ENCODE measurements around the gene TUBA8.
"Not testable (repeated sequence)": the region's sequence is repeated elsewhere in the genome, so short reads cannot be mapped to it uniquely, and the experiment has no call there.

Gene TUBA8

DNA sequence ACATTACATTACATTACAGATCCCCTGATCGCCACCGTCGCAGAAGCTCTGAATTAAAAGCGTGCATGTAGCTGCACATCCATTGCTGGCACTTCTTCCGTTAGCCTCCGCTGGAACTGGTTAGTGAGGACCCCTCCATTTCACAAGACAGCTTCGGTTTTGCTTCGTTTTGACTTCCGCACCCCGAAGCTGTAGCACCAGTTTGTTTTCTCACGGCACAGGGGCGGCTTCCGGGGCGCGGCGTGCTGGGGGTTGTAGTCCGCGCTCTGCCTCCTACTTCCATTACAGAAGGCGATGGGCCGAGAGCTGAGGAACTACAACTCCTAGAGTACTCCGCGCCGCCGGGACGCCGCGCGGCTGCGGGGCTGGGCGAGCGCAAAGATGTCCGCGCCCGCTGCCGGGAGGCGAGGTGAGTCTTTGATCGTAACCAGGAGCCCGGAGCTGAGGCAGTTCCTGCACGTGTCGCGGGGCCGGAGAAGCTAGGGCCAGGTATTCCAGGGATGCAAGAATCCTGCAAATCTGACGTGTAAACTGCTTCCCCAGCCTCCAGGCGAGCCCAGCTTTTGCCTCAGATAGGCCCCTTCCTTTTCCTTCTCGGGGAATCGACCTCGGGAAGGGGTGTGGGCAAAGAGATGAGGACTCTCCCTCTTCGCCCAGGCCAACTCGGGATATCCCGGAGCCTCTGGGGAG, 32.8 kb upstream of the TUBA8 start, which contains the start of gene PEX26:
TSS of gene PEX26 (plus strand) at position 352 of the 690 bp plus-strand sequence. CDS start 387 bp downstream, outside the sequence.
- peak; percentile 95 for DNase-seq

DNA sequence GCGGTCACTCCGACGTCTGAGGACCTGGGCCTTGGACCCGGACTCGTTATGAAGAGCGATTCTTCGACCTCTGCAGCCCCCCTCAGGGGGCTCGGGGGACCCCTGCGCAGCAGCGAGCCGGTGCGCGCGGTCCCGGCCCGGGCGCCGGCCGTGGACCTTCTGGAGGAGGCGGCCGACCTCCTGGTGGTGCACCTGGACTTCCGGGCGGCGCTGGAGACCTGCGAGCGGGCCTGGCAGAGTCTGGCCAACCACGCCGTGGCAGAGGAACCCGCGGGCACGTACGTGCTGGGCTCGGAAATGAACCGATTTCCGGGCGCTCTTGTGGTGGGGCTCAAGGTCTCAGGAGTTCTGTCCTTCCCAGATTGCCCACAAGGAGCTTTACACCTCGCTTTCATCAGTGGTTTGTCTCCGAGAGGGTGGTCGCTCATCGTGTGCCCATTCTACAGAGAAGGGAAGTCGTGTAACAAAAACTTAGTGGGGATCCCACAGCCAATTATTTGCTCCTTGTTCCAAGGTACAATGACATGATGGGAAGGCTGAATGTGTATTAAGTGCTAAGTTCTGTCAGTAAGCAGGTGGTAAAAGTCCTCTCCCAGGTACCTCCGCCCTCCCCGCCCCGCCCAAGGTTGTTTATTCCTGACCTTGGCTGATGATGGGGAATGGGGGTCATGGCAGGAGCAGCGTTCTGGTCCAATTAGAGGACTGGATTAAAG, 32.1 kb upstream of the TUBA8 start:
- peak; percentile 41 for DNase-seq

DNA sequence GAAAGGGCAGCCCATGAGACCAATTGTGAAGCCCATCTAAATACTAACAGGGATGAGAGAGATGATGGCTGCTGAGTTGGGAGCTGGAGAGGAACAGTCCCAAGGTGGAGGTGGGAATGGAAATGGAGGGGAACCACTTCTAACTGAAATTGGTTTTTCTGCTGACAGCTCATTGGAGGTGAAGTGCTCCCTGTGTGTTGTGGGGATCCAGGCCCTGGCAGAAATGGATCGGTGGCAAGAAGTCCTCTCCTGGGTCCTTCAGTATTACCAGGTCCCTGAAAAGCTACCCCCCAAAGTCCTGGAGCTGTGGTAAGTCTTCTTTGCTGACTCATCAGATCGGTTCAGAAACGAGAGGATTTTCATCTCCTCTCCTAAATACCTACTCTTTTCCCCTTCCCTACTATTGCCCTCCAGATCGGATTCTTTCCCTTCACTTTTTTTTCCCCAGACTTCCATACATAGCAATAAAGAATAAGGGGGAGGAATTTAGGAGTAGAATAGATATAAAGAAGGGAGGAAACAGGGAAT, 30.8 kb upstream of the TUBA8 start:
- no peak for DNase-seq

DNA sequence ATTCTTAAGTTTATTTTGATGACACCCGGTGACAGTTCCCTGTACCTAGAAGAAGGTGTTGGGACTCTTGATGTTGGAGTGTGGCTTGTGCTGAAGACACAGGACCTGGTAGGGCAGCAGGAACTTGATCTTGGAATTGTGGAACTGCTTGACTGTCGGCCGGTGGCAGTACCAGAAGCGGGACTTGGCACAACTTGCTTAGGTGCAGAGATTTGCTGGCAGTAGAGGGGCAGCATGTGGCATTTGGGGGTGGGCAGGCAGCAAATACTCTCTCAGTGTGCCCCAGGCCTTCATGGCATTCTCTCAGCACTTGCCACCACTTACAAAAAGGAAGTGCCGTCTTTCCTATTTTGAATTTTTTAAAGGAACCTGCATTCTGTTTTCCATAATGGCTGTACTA, 29.2 kb upstream of the TUBA8 start:
- DNase-seq, result no peak

DNA sequence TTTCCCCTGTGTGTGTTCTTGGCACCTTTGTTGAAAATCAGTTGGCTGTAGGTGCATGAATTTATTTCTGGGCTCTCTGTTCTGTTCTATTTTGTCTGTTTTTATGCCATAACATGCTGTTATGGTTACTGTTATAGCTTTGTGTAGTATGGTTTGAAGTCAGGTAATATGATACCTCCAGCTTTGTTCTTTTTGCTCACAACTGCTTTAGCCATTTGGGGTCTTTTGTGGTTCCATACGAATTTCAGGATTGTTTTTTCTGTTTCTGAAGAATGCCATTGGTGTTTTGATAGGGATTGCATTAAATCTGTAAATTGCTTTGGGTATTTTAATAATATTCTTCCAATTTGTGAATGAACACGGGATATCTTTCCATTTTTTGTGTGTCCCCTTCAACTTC, 28.1 kb upstream of the TUBA8 start:
- DNase-seq, result no peak

DNA sequence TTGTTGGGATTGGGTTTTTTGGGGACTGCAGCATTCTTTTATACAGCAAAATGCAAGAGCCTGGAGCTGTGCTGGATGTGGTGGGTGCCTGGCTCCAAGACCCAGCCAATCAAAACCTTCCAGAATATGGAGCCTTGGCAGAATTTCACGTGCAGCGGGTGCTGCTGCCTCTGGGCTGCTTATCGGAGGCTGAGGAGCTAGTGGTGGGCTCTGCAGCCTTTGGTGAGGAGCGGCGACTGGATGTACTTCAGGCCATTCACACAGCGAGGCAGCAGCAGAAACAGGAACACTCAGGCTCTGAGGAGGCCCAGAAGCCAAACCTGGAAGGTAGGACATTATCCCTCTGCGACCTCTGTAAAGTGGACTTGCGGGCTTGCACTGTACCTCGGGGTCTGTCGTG, 27.2 kb upstream of the TUBA8 start:
- no peak for DNase-seq

DNA sequence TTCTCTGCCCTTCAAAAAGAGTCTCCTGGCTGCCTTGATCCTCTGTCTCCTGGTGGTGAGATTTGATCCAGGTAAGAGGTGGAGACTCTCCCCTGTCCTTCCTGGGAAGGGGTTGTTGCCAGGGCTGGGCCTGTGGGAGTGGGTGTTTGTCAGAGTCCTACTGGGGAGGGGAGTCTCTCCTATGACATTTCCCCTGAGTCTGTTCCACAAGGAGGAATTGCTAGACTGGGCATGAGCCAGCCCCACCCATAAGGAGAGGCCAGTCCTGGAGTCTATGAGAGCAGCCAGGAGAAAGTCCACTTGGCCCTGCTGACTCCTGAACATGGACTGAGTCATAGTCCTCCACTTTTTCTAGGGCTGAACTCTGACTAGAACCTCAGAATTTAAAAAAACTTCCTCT, 25.4 kb upstream of the TUBA8 start:
- DNase-seq, result no peak

DNA sequence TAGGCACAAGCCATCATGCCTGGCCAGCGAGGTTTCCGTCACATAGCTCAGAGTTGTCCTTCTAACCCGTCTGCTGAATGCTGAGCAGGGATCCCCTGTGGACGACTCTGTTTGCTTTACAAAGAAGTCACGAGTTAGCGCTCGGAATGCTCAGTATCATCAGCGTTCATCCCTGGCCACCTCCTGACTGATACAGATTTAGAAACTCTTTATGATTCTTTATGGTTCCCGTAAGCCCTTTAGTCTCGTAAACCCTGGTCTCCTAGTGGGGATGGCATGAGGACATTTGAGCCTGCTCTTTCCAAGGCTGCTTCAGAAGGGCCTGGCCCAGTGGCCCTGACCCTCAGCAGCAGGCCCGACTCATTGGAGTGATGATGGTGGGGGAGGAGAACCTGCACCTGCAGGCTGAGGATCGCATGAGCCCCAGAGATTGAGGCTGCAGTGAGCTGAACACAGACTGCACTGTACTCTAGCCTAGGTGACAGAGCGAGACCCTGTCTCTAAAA, 23.2 kb upstream of the TUBA8 start:
- DNase-seq, result no peak

DNA sequence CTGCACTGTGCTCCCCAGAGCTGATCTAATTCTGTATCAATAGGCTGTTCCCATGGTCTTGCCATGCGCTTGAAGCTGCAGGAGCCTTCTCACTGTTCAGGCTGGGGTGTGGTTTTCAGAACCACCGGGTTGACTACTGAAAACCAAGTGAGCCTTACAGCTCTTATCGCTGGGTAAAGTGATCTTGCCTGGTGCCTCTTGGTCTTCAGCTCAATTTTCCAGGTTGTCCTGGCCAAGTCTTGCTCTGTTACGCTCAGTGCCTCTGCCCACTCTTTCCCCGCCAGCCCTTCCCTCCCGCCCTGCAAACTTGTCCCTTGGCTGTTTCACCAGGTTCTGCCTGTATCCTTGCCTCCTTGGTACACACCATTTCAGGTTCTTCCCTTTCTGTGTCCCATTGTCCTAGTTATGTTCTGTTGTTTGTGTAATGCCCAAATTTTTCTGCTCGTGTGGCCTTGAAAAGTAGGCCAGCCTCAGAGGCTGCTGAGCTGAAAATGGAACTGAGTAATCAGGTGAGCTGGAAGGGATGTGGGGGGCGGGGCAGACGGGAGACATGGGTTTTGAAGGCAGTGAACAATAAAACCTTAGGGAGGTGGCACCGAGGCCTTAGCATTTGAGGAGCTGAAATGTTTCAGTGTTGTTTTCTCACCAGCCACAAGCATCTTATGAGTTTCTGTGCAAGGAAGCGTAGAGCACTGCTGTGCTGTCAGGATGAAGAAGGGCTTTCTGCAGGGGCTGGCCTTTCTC, 21.6 kb upstream of the TUBA8 start:
- DNase-seq, result no peak

DNA sequence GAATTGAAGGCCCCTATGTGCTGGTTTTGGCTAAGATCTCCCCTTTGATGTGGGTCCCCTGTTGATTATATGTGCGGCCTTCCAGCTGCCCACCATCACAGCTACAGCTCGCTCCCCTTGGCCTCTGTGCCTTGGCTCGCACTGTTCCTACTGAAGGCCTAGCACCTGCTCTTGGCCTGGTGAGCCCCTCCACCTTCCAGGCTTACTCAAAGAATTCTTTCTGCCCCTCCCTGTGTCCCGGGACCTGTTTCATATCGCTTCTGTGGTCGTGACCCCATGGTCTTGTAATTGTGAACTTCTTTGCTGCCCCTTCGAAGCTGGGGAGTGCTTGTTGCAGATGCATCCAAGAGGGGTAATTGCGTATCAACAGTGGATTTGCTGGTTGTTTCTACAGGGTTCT, 20.3 kb upstream of the TUBA8 start:
- DNase-seq, result no peak

DNA sequence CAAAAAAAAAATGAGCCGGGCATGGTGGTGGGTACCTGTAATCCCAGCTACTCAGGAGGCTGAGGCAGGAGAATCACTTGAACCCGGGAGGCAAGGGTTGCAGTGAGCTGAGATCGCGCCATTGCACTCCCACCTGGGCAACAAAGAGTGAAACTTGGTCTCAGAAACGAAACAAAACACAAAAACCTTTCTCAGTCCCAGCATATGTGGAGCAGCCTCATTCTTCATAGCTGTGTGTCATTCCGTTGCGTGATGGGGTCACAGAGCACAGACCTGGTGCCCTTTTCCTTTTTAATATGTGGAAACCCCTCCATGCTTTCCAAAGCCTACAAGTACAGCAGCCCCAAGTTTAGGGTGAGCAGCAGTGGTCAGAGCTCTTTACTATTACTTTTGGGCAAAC, 19.1 kb upstream of the TUBA8 start:
- no peak for DNase-seq

DNA sequence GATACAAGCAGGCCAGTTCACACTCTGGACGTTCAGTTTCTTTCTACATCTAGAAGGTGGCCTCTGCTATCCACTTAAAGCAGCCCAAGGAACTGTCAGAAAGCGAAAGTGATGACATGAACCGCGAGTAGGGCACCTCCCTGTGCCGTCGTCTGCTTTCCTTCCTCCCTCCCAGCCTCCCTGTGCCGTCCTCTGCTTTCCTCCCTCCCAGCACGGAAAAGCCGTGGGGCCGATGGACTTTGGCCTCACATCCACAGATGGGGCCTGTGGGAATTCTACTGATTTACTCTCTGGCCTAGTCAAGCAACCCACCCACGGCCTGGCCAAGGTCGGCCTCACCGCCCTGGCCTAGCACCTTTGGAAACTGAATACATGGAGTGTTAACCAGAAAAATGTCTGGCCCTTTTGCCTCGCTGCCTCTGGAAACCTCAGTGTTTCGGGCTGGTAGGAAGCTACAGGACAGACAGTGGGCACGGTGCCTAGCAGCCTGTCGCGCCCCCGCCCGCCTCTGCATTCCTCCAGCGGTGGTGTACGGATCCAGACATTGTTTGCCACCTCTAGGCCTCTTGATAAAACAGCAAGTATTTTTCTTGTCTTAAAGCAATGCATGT, 18.6 kb upstream of the TUBA8 start:
- no peak for DNase-seq

DNA sequence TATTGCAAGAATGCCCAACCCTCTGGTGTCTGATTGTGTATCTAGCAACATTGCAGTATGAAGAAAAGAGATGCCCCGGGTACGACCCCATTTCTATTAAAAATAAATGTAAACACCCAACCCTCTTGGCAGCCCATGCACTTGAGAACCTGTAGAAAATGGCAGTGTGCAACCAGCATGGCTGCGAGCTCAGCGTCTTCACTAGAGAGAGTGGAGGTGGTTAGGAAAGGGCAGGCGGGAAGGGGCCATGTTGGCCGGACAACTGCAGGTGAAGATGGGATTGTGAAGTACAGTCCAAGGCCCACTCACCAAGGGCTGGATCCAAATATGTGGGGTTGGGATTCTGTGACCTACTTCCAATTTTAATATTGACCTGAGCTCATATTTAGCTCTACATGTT, 16.9 kb upstream of the TUBA8 start:
- DNase-seq, result no peak

DNA sequence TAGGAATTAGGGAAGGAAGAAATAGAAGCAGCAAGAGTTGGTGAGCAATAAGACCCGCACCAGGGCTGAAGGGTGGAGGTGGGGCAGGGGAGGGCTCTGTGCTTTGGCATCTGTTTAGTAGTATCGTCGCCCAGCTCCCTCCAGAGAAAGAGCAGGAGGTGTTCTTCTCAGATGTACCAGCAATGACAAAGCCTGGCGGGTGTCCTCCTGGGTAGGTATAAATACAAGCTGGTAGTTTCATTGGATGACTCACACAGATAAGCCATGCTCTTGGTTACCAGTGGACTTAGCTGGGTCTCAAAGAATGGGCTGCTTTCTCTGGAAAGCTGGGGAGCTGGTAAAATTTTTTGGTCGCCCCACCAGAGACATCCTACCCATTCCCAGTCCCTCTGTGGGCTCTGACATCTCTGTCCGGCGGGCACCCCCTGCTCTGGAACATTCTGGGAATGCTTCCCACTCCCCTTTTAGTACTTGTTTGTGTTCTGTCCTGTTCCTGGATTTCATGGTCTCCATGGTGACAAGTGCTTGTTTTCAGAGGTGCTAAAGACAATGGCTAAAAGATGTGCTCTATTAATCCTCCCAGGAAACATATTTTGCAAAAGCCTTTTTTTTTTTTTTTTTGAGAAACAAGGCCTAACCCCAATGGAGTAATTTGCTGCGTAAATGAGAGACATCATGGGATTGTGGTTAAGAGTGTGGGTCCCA, 15.4 kb upstream of the TUBA8 start:
- DNase-seq, result no peak

DNA sequence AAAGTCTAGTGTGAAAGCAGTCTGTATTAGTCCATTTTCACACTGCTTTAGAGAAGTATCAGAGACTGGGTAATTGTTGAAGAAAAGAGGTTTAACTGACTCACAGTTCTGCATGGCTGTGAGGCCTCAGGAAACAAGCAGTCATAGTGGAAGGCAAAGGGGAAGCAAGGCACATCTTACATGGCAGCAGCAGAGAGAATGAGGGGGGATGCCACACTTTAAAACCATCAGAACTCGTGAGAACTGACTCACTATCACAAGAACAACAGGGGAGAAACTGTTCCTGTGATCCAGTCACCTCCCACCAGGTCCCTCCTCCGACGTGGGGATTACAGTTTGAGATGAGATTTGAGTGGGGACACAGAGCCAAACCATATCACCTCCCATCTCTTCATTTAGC, 13.8 kb upstream of the TUBA8 start:
- no peak for DNase-seq

DNA sequence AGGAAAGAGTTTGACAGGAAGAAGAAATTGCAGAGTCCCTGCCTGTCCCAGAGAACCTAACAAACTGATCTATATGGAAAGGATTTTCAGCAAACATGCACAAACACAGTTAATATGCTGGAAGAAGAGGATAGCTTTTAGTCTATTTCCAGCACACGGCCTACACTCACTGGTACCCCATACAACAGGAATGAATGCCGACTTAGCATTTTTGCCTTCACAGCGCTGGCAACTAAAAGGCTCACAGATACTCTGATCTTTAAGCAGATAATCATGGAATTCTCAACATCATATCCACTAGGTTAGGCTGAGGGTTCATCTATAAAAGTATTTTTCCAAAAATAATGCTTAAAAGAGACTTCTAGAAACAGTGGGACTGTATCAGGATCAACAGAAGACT, 9.8 kb upstream of the TUBA8 start:
- no peak for DNase-seq

DNA sequence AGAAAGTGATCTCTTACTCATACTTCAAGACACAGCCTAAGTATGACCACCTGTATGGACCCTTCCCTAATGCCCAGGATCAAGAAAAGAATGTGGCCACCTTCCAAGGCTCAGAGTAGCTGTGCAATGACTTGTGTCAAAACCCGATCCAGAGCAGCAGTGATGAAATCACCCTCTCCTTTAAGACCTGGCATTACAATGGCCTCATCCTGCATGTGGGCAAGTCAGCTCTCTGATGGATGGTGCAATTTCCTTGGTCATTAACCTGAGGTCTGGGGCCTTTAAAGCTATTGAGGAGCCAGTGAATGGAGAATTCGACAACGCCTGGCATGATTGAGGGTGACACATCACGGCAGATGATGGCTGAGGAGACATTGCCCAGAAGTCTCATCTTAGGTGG, 9.1 kb upstream of the TUBA8 start:
- DNase-seq, result no peak

DNA sequence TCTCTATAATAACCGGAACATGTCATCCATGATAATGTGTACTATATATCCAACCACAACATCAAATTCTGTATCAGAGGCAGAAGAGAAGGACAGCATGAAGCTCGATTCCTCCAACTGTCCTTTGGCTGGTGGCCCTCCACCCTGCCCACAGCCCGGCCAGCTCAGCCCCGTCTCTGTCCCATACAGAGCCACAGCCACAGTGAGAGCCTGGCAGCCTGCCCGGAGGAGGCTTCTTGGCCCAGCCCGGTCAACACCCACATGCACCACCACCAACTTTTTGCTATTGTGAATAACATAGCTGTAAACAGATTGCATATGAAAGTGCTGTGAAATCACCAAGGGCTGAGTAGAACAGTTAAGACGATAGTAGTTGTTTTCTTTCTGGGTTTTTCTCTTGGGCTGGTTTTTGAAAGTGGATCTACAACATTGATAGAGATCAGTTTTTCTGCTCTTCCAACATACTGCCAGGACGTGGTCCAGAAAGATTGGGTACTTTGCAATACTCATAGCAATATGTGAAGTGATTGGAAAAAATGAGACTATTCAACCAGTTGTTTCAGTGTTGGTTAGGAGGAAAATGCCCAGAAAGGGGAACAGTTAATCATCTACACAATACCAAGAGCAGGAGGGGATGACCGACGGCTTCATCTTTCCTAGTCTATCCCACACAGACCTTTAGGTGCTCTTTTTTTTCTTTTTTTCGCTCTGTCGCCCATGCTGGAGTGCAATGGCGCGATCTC, 6.9 kb upstream of the TUBA8 start:
- DNase-seq, result no peak

DNA sequence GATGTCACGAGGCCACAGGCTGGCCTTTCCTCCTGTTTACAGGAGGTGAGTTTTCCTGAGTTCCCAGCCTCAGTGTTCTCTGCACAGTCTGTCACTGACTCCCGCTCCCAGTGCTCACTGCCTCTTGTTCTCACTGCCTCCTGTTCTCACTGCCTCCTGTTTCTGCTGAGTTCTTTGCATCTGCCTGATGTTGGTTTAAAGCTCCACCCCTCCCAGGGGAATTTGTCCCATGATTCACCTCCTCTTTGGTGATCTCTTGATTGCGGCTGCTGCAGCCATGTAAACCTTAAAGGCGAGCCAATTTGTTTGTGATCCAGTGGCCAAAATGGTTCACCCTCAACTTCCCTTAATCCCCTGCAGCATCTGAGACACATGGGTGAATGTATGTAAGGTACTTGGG, 6.0 kb upstream of the TUBA8 start:
- DNase-seq, result no peak

DNA sequence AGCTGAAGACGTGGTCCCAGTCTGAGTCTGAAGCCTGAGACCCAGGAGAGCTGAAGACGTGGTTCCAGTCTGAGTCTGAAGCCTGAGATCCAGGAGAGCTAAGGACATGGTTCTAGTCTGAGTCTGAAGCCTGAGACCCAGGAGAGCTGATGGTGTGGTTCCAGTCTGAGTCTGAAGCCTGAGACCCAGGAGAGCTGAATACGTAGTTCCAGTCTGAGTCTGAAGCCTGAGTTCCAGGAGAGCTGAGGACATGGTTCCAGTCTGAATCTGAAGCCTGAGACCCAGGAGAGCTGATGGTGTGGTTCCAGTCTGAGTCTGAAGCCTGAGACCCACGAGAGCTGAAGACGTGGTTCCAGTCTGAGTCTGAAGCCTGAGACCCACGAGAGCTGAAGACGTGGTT, 4.6 kb upstream of the TUBA8 start:
- DNase-seq, result not testable (repeated sequence)

DNA sequence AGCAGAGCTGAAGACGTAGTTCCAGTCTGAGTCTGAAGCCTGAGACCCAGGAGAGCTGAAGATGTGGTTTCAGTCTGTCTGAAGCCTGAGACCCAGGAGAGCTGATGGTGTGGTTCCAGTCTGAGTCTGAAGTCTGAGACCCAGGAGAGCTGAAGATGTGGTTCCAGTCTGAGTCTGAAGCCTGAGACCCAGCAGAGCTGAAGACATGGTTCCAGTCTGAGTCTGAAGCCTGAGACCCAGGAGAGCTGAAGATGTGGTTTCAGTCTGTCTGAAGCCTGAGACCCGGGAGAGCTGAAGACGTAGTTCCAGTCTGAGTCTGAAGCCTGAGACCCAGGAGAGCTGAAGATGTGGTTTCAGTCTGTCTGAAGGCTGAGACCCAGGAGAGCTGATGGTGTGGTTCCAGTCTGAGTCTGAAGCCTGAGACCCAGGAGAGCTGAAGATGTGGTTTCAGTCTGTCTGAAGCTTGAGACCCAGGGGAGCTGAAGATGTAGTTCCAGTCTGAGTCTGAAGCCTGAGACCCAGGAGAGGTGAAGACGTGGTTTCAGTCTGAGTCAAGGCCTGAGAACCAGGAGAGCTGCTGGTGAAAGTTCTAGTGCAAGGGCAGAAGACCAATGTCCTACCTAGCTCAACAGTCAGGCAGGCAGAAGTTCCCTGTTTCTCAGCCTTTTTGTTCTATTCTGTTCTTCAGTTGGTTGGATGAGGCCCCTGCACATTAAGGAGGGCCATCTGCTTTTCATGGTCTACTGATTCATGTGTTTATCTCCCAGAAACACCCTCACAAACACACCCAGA, 3.9 kb upstream of the TUBA8 start:
- DNase-seq, result not testable (repeated sequence)
